Uterus (tissue), 4 donors: ENCODE data around the gene CPED1. TPM values are rescaled to one million over a fixed set of nuclear protein-coding genes. Genes with fewer than 3 reads are reported as not detected.

Experiments
- DNase-seq, 2 donors: peaks; one replicate each; pipeline ENCODE4 v3.0.0-alpha.2; 2019 to 2020
- H3K27ac ChIP-seq, 2 donors: fragments of 200-600 bp; sonication (generic); 1 replicate in 1 of 2; 2 replicates in 1 of 2; pipeline ENCODE4 v1.5.1; 2016 to 2018
- H3K27me3 ChIP-seq, 2 donors: fragments of 200-600 bp; sonication (generic); one replicate each; pipeline ENCODE4 v1.5.1; 2018 to 2019; ENCODE audit warnings: control low read depth in 1 of 2
- H3K36me3 ChIP-seq, 2 donors: fragments of 200-600 bp; sonication (generic); one replicate each; pipeline ENCODE4 v1.5.1; 2019; ENCODE audit warnings: control low read depth in 1 of 2
- H3K4me1 ChIP-seq, 2 donors: fragments of 200-600 bp; sonication (generic); one replicate each; pipeline ENCODE4 v1.5.1; 2018 to 2019; ENCODE audit warnings: control low read depth in 1 of 2
- H3K4me3 ChIP-seq, 2 donors: fragments of 200-600 bp; sonication (generic); 1 replicate in 1 of 2; 2 replicates in 1 of 2; pipeline ENCODE4 v1.5.1; 2018 to 2019; ENCODE audit warnings: mild to moderate bottlenecking in 1 of 2
- H3K9me3 ChIP-seq, 2 donors: fragments of 200-600 bp; sonication (generic); one replicate each; pipeline ENCODE4 v1.5.1; 2019; ENCODE audit warnings: control low read depth in 1 of 2
- POLR2A ChIP-seq, 2 donors: fragments of 450-650 bp; IDR thresholded peaks; one replicate each; pipeline ENCODE4 v1.6.1; 2016; ENCODE audit warnings: antibody characterized with exemption in 2 of 2, mild to moderate bottlenecking in 1 of 2, moderate library complexity in 1 of 2
- intact Hi-C: fragments of 100-400 bp; cut with DNase I; formaldehyde crosslinking; loops from one replicate; pipeline ENCODE4 v1.15.1; 2023; ENCODE audit warnings: low total_unique reads
- total RNA-seq, 4 donors: library from RNA; depleted of rRNA in 3 of 4; stranded (reverse); fragments of >200 nt in 3 of 4; gene quantifications; one replicate each; pipeline versions ENCODE4 v1.1.0 to v1.2.4, GENCODE V29; 2014 to 2023
- TF ChIP-seq, protein P1 (sequence below), 4 experiments: fragments of 200-600 bp in 2 of 4; fragments of 450-650 bp in 2 of 4; sonication (generic) in 2 of 4; IDR thresholded peaks; one replicate each; pipeline ENCODE4 v1.5.1; 2016 to 2019; ENCODE audit warnings: antibody characterized with exemption in 4 of 4, mild to moderate bottlenecking in 2 of 4, moderate library complexity in 1 of 4
- donor health status: DM: yes; HTN: yes; CAD: no.

The CPED1 gene
- total RNA-seq, 4 donors from 2014 or later: 47.4 to 194 (median 59.2) TPM

GRCh38 chr7:121012919-121013318 is 24.4 kb downstream of the CPED1 start:
- H3K4me3 ChIP-seq: no peak overlapping the region
- H3K9me3 ChIP-seq: no peaks in the 10 kb centered on the region
- peaks cover 0 to 1% of the 10 kb centered on the region in 2 donors for H3K4me1 ChIP-seq
- intact Hi-C loops: no loop called here
- TF ChIP-seq, protein P1, sequence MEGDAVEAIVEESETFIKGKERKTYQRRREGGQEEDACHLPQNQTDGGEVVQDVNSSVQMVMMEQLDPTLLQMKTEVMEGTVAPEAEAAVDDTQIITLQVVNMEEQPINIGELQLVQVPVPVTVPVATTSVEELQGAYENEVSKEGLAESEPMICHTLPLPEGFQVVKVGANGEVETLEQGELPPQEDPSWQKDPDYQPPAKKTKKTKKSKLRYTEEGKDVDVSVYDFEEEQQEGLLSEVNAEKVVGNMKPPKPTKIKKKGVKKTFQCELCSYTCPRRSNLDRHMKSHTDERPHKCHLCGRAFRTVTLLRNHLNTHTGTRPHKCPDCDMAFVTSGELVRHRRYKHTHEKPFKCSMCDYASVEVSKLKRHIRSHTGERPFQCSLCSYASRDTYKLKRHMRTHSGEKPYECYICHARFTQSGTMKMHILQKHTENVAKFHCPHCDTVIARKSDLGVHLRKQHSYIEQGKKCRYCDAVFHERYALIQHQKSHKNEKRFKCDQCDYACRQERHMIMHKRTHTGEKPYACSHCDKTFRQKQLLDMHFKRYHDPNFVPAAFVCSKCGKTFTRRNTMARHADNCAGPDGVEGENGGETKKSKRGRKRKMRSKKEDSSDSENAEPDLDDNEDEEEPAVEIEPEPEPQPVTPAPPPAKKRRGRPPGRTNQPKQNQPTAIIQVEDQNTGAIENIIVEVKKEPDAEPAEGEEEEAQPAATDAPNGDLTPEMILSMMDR (IDR thresholded peaks at IDR 0.05): no peak
- no peak for TF ChIP-seq POLR2A (IDR thresholded peaks at IDR 0.05)
- no peak overlapping the region for H3K27ac ChIP-seq
- no peaks in the 10 kb centered on the region for H3K27me3 ChIP-seq
- H3K36me3 ChIP-seq: no peaks in the 10 kb centered on the region
- no peak for DNase-seq

DNA sequence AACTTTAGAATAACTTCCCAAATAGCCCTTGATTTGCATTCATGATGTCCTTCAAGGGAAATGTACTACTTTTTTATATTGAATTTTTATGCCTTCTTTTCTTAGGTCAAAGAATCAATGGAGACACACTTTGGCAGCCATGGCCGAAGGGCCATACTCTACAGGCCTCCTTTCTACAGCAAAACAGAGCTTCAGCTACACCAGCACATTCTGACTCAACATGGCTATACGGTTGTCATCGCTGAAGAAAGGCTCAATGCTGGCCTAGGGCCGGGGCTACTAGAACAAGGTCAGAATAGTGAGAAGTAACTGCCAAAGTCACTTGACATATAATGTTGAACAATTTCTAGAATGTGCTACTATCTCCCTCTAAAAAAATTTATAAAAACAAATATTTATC is 27.0 kb downstream of the CPED1 start:
- H3K4me1 ChIP-seq: peaks cover 0 to 6% of the 10 kb centered on the region in 2 donors
- DNase-seq: no peak
- H3K27ac ChIP-seq: peak overlapping the region in 1 of 2 donors; percentile 16

DNA sequence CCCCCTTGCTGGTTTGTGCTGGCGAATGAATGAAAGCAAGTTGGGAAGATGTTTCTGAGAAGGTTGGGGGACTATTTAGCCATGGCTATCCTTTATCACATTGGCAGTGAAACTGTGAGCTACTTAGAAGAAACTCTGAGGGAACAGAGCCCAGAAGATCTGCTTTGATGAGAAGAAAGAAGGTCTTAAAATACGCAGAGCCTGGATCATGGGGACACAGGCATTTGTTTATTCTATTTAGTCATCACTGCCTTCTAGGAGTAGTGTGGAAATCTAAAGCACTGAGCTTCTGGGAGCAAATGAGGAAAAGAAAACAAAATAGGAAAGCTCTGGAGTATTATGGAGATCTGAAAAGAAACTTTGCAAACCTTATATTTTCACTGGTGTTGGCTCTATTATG is 28.5 kb downstream of the CPED1 start:
- peak overlapping the region; percentile 11 to 60 for H3K27ac ChIP-seq
- H3K36me3 ChIP-seq: no peaks in the 10 kb centered on the region
- intact Hi-C loops: no loop called here
- no peak overlapping the region for H3K4me3 ChIP-seq
- H3K4me1 ChIP-seq: peaks cover 0 to 12% of the 10 kb centered on the region in 2 donors
- no peaks in the 10 kb centered on the region for H3K27me3 ChIP-seq
- H3K9me3 ChIP-seq: no peaks in the 10 kb centered on the region
- no peak for DNase-seq
- TF ChIP-seq, protein P1 (IDR thresholded peaks at IDR 0.05): no peak
- no peak for TF ChIP-seq POLR2A (IDR thresholded peaks at IDR 0.05)

More for the DNA sequence above, 27.0 kb downstream of the CPED1 start:
- Histone ChIP-seq H3K4me3 (no peak overlapping the region), H3K27me3 (no peaks in the 10 kb centered on the region), H3K36me3 (no peaks in the 10 kb centered on the region), H3K9me3 (no peaks in the 10 kb centered on the region)
- intact Hi-C loops: no loop called here
- TF ChIP-seq, protein P1 (IDR thresholded peaks at IDR 0.05): no peak
- TF ChIP-seq POLR2A (IDR thresholded peaks at IDR 0.05): no peak

DNA sequence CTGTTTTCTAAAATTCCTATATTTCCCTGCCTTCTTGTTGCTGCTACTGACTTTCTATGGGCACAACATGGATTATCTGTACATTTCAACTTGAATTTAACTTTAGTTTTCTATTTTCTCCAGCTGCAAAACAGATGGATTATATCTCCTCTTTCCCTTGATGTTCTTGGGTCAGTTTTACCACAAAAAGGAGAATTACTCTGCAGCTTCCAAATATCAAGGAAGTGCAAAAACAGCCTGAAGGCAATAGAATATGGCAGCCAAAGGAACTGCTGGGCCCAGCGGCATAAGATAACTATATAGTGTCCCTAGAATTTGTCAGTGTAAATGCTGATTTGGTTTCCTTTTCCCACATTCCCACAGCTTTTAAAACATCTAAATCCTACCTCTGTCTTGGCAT is 29.1 kb downstream of the CPED1 start:
- Histone ChIP-seq H3K27me3 (no peaks in the 10 kb centered on the region), H3K36me3 (no peaks in the 10 kb centered on the region), H3K9me3 (no peaks in the 10 kb centered on the region), H3K4me1 (peaks cover 0 to 12% of the 10 kb centered on the region in 2 donors), H3K4me3 (no peak overlapping the region), H3K27ac (peak overlapping the region; percentile 11 to 60)
- TF ChIP-seq POLR2A (IDR thresholded peaks at IDR 0.05): no peak
- TF ChIP-seq, protein P1 (IDR thresholded peaks at IDR 0.05): no peak
- no peak for DNase-seq
- intact Hi-C loops: no loop called here

- no peak overlapping the region for H3K4me3 ChIP-seq
- TF ChIP-seq, protein P1 (IDR thresholded peaks at IDR 0.05): no peak
- TF ChIP-seq POLR2A (IDR thresholded peaks at IDR 0.05): no peak
- DNase-seq: no peak
- H3K9me3 ChIP-seq: no peaks in the 10 kb centered on the region
- intact Hi-C loops: no loop called here
- peaks cover 0 to 12% of the 10 kb centered on the region in 2 donors for H3K4me1 ChIP-seq
- H3K27me3 ChIP-seq: no peaks in the 10 kb centered on the region
- no peaks in the 10 kb centered on the region for H3K36me3 ChIP-seq
- H3K27ac ChIP-seq: peak overlapping the region; percentile 58 to 60
These were observed 30.5 kb downstream of the CPED1 start for GRCh38 chr7:121019018-121019417.
